Vagina (tissue), 2 donors: ENCODE measurements around the gene FAM110C. TPM values are rescaled to one million over a fixed set of nuclear protein-coding genes. Genes with fewer than 3 reads are reported as not detected.
"Not testable (repeated sequence)": the region's sequence is repeated elsewhere in the genome, so short reads cannot be mapped to it uniquely, and the experiment has no call there.

Source experiments
- DNase-seq, 2 donors: peaks; one replicate each; pipeline ENCODE4 v3.0.0-alpha.2; 2017; ENCODE audit errors: extremely low spot score in 2 of 2
- H3K27ac ChIP-seq: fragments of 200-600 bp; sonication (generic); one replicate; pipeline ENCODE4 v1.5.1; 2019
- H3K27me3 ChIP-seq: fragments of 200-600 bp; sonication (generic); one replicate; pipeline ENCODE4 v1.5.1; 2019
- H3K36me3 ChIP-seq, 2 donors: fragments of 200-600 bp; sonication (generic); one replicate each; pipeline ENCODE4 v1.5.1; 2017 to 2019
- H3K4me1 ChIP-seq: fragments of 200-600 bp; sonication (generic); one replicate; pipeline ENCODE4 v1.5.1; 2019
- H3K4me3 ChIP-seq, 2 donors: fragments of 200-600 bp; sonication (generic); 1 replicate in 1 of 2; 2 replicates in 1 of 2; pipeline ENCODE4 v1.5.1; 2016 to 2019
- H3K9me3 ChIP-seq: fragments of 200-600 bp; sonication (generic); one replicate; pipeline ENCODE4 v1.5.1; 2019
- POLR2A ChIP-seq, 2 donors: fragments of 450-650 bp; IDR thresholded peaks; one replicate each; pipeline ENCODE4 v1.6.1; 2017; ENCODE audit warnings: antibody characterized with exemption in 2 of 2, mild to moderate bottlenecking in 2 of 2, moderate library complexity in 2 of 2
- POLR2AphosphoS5 ChIP-seq, 2 donors: sonication (generic); formaldehyde crosslinking; IDR thresholded peaks; one replicate each; pipeline ENCODE4 v1.9.0; 2017; ENCODE audit warnings: antibody characterized with exemption in 2 of 2, mild to moderate bottlenecking in 2 of 2, low read depth in 1 of 2; ENCODE audit not compliant: insufficient read depth in 1 of 2
- intact Hi-C: fragments of 100-400 bp; cut with DNase I; formaldehyde crosslinking; loops from one replicate; pipeline ENCODE4 v1.15.1; 2023
- total RNA-seq: library from RNA; depleted of rRNA; stranded (reverse); fragments of >200 nt; gene quantifications from one replicate; pipeline ENCODE4 v1.2.3, GENCODE V29; 2016
- TF ChIP-seq, protein P1 (sequence below), 3 experiments: fragments of 450-650 bp in 2 of 3; fragments of 200-600 bp in 1 of 3; sonication (generic) in 1 of 3; IDR thresholded peaks; one replicate each; pipeline ENCODE4 v1.5.1; 2017 to 2019; ENCODE audit warnings: antibody characterized with exemption in 3 of 3, mild to moderate bottlenecking in 2 of 3, moderate library complexity in 2 of 3

The FAM110C gene
- total RNA-seq, 1 donor from 2014 or later = 27.3 TPM

- Histone ChIP-seq H3K4me3 (no peak overlapping the region), H3K9me3 (no peaks in the 10 kb centered on the region), H3K27me3 (no peaks in the 10 kb centered on the region), H3K36me3 (no peaks in the 10 kb centered on the region), H3K27ac (no peak overlapping the region), H3K4me1 (peaks cover 6% of the 10 kb centered on the region)
- TF ChIP-seq POLR2A (IDR thresholded peaks at IDR 0.05) (no peak), POLR2AphosphoS5 (IDR thresholded peaks at IDR 0.05; ENCODE audit: insufficient read depth in 1 of 2, low read depth in 1 of 2) (no peak)
- TF ChIP-seq, protein P1, sequence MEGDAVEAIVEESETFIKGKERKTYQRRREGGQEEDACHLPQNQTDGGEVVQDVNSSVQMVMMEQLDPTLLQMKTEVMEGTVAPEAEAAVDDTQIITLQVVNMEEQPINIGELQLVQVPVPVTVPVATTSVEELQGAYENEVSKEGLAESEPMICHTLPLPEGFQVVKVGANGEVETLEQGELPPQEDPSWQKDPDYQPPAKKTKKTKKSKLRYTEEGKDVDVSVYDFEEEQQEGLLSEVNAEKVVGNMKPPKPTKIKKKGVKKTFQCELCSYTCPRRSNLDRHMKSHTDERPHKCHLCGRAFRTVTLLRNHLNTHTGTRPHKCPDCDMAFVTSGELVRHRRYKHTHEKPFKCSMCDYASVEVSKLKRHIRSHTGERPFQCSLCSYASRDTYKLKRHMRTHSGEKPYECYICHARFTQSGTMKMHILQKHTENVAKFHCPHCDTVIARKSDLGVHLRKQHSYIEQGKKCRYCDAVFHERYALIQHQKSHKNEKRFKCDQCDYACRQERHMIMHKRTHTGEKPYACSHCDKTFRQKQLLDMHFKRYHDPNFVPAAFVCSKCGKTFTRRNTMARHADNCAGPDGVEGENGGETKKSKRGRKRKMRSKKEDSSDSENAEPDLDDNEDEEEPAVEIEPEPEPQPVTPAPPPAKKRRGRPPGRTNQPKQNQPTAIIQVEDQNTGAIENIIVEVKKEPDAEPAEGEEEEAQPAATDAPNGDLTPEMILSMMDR (IDR thresholded peaks at IDR 0.05) = no peak
- DNase-seq = no peak
- intact Hi-C loops = no loop called here
These were observed 20.8 kb downstream of the FAM110C start for GRCh38 chr2:25543-25942.

- intact Hi-C loops, H3K4me1 ChIP-seq, H3K36me3 ChIP-seq, H3K27ac ChIP-seq, H3K4me3 ChIP-seq, DNase-seq, H3K9me3 ChIP-seq, H3K27me3 ChIP-seq: not testable (repeated sequence)
These were observed 21.7 kb downstream of the FAM110C start for GRCh38 chr2:24591-24990.

DNA sequence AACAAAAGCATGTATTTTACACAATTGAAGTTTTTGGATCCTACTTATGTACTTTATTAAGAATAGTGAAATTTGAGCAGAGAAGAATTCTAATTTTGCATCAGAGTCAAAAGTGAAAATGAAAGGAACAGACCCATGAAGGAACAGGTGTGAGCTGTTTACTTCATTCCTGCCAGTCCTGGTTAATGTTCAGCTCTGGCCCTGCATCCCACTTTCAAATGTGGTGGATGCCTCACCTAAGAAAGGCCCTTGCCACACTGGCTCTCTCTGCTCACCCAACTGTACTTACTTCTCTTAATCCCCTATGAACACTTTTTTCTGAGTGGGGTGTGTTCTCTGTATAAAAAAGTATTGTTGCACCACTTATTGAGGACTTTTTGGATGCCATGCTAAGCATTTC lies 22.2 kb downstream of the FAM110C start:
- H3K4me1 ChIP-seq = peaks cover 6% of the 10 kb centered on the region
- H3K4me3 ChIP-seq = no peak overlapping the region
- H3K27me3 ChIP-seq = no peaks in the 10 kb centered on the region
- TF ChIP-seq POLR2AphosphoS5 (IDR thresholded peaks at IDR 0.05; ENCODE audit: insufficient read depth in 1 of 2, low read depth in 1 of 2) = no peak
- TF ChIP-seq, protein P1 (IDR thresholded peaks at IDR 0.05) = no peak
- TF ChIP-seq POLR2A (IDR thresholded peaks at IDR 0.05) = no peak
- no peaks in the 10 kb centered on the region for H3K36me3 ChIP-seq
- intact Hi-C loops = no loop called here
- DNase-seq = no peak
- no peaks in the 10 kb centered on the region for H3K9me3 ChIP-seq
- H3K27ac ChIP-seq = no peak overlapping the region

DNA sequence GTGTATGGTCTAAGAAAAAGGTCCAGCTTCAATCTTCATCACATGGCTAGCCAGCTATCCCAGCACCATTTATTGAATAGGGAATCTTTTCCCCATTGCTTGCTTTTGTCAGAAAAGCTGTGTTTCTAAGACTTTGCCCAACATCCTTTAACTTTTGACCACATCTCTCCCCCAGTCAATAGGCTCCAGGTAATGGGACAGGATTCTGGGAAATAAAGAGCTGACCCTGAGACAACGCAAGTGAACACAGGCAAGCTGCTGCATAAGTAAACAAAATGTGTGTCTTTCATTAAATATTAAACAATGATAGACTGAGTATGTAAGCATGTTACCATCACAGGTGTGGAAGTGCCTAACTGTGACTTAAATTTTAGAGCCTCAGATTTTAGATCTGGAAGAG lies 23.0 kb downstream of the FAM110C start:
- Histone ChIP-seq H3K36me3 (no peaks in the 10 kb centered on the region), H3K27me3 (no peaks in the 10 kb centered on the region), H3K27ac (no peak overlapping the region), H3K9me3 (no peaks in the 10 kb centered on the region), H3K4me3 (no peak overlapping the region), H3K4me1 (peaks cover 3% of the 10 kb centered on the region)
- TF ChIP-seq POLR2AphosphoS5 (IDR thresholded peaks at IDR 0.05; ENCODE audit: insufficient read depth in 1 of 2, low read depth in 1 of 2) (no peak), POLR2A (IDR thresholded peaks at IDR 0.05) (no peak)
- TF ChIP-seq, protein P1 (IDR thresholded peaks at IDR 0.05) = no peak
- no peak for DNase-seq
- intact Hi-C loops = no loop called here

GRCh38 chr2:22244-22643 lies 24.1 kb downstream of the FAM110C start:
- intact Hi-C loops = not testable (repeated sequence)

GRCh38 chr2:20259-20658 lies 26.0 kb downstream of the FAM110C start:
- H3K9me3 ChIP-seq, H3K27ac ChIP-seq, intact Hi-C loops, H3K36me3 ChIP-seq, H3K4me3 ChIP-seq, DNase-seq, H3K27me3 ChIP-seq, H3K4me1 ChIP-seq: not testable (repeated sequence)

More at GRCh38 chr2:22244-22643, 24.1 kb downstream of the FAM110C start:
- not testable (repeated sequence) for DNase-seq, H3K4me3 ChIP-seq, H3K4me1 ChIP-seq, H3K27me3 ChIP-seq, H3K9me3 ChIP-seq, H3K27ac ChIP-seq, H3K36me3 ChIP-seq

DNA sequence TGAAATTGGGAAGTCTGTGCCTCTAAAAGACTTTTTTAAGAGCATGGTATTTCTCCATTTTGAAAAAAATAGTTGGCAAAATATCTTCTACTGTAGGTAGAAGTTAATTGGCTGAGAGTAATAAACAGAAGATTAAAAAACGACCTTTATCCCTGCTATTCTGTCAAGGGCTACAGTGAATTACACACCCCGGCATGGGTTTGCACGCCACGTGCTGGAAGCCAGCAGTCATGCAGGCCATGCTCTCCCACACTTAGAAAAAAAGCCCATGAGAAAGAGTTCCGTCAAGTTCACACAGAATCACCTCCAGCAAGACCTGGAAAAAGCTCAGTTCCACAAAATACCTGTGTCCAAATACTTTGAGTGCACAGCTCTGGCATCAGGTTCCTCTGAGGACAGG lies 26.8 kb downstream of the FAM110C start:
- intact Hi-C loops = no loop called here
- Histone ChIP-seq H3K36me3 (no peaks in the 10 kb centered on the region), H3K4me3 (no peak overlapping the region), H3K27me3 (no peaks in the 10 kb centered on the region), H3K4me1 (no peaks in the 10 kb centered on the region), H3K27ac (no peak overlapping the region), H3K9me3 (no peaks in the 10 kb centered on the region)
- no peak for DNase-seq
- TF ChIP-seq, protein P1 (IDR thresholded peaks at IDR 0.05) = no peak
- TF ChIP-seq POLR2A (IDR thresholded peaks at IDR 0.05) (no peak), POLR2AphosphoS5 (IDR thresholded peaks at IDR 0.05; ENCODE audit: insufficient read depth in 1 of 2, low read depth in 1 of 2) (no peak)
